ENCODE measurements around the gene VWC2L. TPM values are rescaled to one million over a fixed set of nuclear protein-coding genes. Genes with fewer than 3 reads are reported as not detected.

Gene VWC2L
- total RNA-seq, 1 donor from 2014 or later: not detected

- Mint-ChIP-seq H3K4me3 (ENCODE audit: unreplicated experiment) (no peak overlapping the region), H3K9me3 (ENCODE audit: unreplicated experiment) (no peaks in the 10 kb centered on the region), H3K36me3 (ENCODE audit: low read depth, unreplicated experiment) (no peaks in the 10 kb centered on the region), H3K27ac (ENCODE audit: unreplicated experiment) (no peak overlapping the region), H3K27me3 (ENCODE audit: unreplicated experiment) (no peaks in the 10 kb centered on the region), H3K4me1 (ENCODE audit: unreplicated experiment) (no peaks in the 10 kb centered on the region)
- no peak for TF ChIP-seq CTCF (IDR thresholded peaks at IDR 0.05; ENCODE audit: unreplicated experiment)
- DNase-seq (ENCODE audit: low spot score): no peak
Observed at GRCh38 chr2:214503568-214503967, 92.7 kb downstream of the VWC2L start.

- Mint-ChIP-seq H3K9me3 (ENCODE audit: unreplicated experiment) (no peaks in the 10 kb centered on the region), H3K4me1 (ENCODE audit: unreplicated experiment) (no peaks in the 10 kb centered on the region), H3K27ac (ENCODE audit: unreplicated experiment) (no peak overlapping the region), H3K27me3 (ENCODE audit: unreplicated experiment) (peaks cover 2% of the 10 kb centered on the region), H3K4me3 (ENCODE audit: unreplicated experiment) (no peak overlapping the region), H3K36me3 (ENCODE audit: low read depth, unreplicated experiment) (no peaks in the 10 kb centered on the region)
- DNase-seq (ENCODE audit: low spot score): no peak
- no peak for TF ChIP-seq CTCF (IDR thresholded peaks at IDR 0.05; ENCODE audit: unreplicated experiment)
Observed at GRCh38 chr2:214504599-214505376, 93.9 kb downstream of the VWC2L start.

- Mint-ChIP-seq H3K27me3 (ENCODE audit: unreplicated experiment) (peaks cover 2% of the 10 kb centered on the region), H3K36me3 (ENCODE audit: low read depth, unreplicated experiment) (no peaks in the 10 kb centered on the region), H3K9me3 (ENCODE audit: unreplicated experiment) (no peaks in the 10 kb centered on the region), H3K27ac (ENCODE audit: unreplicated experiment) (no peak overlapping the region), H3K4me1 (ENCODE audit: unreplicated experiment) (no peaks in the 10 kb centered on the region), H3K4me3 (ENCODE audit: unreplicated experiment) (no peak overlapping the region)
- DNase-seq (ENCODE audit: low spot score): no peak
- TF ChIP-seq CTCF (IDR thresholded peaks at IDR 0.05; ENCODE audit: unreplicated experiment): no peak
Observed at GRCh38 chr2:214507032-214507431, 96.2 kb downstream of the VWC2L start.

GRCh38 chr2:214514704-214515103, 103.8 kb downstream of the VWC2L start:
- TF ChIP-seq CTCF (IDR thresholded peaks at IDR 0.05; ENCODE audit: unreplicated experiment): no peak
- Mint-ChIP-seq H3K27ac (ENCODE audit: unreplicated experiment) (no peak overlapping the region), H3K4me1 (ENCODE audit: unreplicated experiment) (no peaks in the 10 kb centered on the region), H3K27me3 (ENCODE audit: unreplicated experiment) (no peaks in the 10 kb centered on the region), H3K9me3 (ENCODE audit: unreplicated experiment) (no peaks in the 10 kb centered on the region), H3K4me3 (ENCODE audit: unreplicated experiment) (no peak overlapping the region), H3K36me3 (ENCODE audit: low read depth, unreplicated experiment) (no peaks in the 10 kb centered on the region)
- DNase-seq (ENCODE audit: low spot score): no peak

- no peak for TF ChIP-seq CTCF (IDR thresholded peaks at IDR 0.05; ENCODE audit: unreplicated experiment)
- no peak overlapping the region for H3K4me3 Mint-ChIP-seq (ENCODE audit: unreplicated experiment)
- H3K27ac Mint-ChIP-seq (ENCODE audit: unreplicated experiment): no peak overlapping the region
- no peaks in the 10 kb centered on the region for H3K4me1 Mint-ChIP-seq (ENCODE audit: unreplicated experiment)
- no peak for DNase-seq (ENCODE audit: low spot score)
- no peaks in the 10 kb centered on the region for H3K36me3 Mint-ChIP-seq (ENCODE audit: low read depth, unreplicated experiment)
- H3K9me3 Mint-ChIP-seq (ENCODE audit: unreplicated experiment): no peaks in the 10 kb centered on the region
- H3K27me3 Mint-ChIP-seq (ENCODE audit: unreplicated experiment): no peaks in the 10 kb centered on the region
Observed at GRCh38 chr2:214515111-214515510, 104.3 kb downstream of the VWC2L start.
